IPS-NIHi7 (cell line): Measurements from ENCODE around the gene TTC7B.

ENCODE experiments used
- DNase-seq: peaks from one replicate; pipeline ENCODE4 v3.0.0; 2012; ENCODE audit warnings: mixed read lengths; ENCODE audit errors: extremely low spot score

The TTC7B gene

DNA sequence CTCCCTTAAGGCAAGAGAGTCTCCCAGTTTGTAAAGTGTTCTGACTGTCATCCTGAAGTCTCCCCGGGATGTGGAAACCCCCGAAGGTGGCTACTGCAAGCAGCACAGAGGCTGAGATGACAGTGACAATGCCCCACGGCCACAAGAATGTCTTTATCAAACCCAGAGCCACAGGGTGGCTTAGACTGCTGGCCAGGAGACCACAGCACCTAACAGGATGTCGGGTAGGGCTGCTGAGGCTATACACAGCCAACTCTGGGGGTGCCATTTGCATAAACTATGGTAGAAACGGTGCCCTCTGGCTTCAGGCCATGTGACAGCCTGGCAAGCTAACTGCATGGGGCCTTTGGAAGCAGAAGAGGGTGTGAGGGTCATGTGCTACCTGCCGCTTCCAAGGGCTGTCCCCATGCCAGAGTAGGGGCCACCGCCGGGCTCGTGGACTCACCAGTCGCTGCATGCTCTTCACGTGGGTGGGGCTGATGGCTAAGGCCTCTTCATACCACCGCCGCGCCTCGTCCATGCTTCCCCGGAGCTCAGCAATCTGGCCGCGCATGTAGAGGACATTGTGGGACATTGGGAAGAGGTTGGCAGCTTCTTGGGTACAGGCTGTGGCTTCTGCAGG, 238.5 kb downstream of the TTC7B start:
- DNase-seq, result no peak

DNA sequence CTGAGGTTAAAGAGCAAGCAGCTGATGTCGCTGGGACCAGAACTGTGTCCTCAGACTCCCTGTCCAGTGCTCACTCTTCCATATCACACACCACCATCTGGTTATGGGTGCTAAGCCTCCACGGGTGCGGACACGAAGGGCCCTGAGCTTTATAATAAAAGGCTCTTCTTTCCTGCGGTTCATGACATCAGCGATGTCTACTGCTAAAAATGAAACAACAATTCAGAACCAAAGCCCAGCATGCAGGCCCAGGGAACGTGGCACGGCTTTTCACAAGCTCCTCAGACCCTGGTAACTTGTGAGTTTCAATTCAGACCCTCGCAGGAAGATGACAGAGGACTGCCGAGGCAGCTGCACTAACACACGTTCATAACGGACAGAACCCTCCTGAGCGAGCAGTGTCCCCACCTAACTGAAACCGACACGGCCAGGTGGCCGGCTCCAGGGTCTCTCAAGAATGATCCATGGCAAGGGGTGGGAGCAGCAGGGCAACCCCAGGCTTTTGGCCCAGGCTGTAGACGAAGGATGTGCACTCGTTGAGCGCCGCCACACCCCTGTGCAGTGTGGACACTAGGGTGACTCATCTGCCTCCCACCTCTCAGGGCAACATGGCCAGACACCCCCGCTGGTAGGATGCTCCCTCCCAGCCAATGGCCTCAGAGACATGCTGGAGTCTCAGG, 239.1 kb downstream of the TTC7B start:
- DNase-seq, result no peak

DNA sequence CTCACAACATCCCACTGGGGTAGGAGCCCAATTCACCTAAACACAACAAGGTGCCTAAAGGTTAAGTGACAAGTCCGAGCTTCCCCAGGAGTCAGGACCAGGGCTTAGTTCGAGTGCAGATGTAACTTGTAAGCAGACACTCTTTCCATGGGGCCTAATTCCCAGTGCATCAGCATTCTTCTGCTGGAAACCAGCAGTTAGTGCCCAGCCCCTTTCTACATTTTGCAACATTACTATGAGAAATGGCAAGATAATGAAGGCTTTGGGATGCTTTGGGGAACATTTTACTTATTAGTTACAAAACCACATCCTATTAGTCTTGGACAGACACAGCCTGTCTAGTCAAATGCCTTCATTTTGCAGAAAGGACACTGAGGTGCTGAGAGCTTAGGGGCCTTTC, 239.6 kb downstream of the TTC7B start:
- no peak for DNase-seq

DNA sequence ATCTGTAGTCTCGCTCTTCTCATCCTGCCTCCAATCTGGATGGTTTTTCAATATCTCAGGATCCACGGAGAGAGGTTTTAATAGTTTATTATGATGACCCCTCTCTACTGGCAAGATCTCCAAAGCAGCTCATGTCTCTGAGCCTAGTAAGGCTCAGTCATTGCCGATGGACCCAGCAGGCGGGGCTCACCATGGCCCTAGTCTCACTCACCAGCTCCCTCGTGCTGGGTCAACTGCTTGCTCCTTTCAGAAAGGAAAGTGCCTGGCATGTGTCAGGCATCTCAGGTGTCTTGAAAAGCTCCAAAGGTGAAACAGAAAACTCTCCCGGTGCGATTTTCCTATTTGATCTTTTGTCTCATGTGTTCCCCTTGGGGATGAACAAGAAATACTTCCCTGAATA, 240.4 kb downstream of the TTC7B start:
- no peak for DNase-seq

DNA sequence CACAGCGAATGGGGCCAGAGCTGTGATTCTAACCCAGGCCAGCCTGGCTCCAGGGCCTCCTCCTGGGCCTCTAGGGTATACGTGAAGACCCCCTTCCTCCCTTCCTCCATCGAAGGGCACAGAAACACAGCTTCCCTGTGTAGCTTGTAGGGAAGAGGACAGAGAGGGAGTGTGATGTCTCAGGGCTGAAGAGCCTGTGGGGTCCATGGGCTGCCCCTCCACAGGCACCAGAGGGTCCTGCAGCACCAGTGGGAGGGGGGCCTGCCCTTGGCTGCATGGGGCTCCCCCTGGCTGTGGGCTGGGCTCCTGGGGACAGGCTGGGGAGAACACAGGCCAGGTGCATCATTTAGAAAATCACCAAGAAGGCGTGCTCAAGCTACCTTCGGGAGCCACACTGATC, 240.9 kb downstream of the TTC7B start:
- no peak for DNase-seq

DNA sequence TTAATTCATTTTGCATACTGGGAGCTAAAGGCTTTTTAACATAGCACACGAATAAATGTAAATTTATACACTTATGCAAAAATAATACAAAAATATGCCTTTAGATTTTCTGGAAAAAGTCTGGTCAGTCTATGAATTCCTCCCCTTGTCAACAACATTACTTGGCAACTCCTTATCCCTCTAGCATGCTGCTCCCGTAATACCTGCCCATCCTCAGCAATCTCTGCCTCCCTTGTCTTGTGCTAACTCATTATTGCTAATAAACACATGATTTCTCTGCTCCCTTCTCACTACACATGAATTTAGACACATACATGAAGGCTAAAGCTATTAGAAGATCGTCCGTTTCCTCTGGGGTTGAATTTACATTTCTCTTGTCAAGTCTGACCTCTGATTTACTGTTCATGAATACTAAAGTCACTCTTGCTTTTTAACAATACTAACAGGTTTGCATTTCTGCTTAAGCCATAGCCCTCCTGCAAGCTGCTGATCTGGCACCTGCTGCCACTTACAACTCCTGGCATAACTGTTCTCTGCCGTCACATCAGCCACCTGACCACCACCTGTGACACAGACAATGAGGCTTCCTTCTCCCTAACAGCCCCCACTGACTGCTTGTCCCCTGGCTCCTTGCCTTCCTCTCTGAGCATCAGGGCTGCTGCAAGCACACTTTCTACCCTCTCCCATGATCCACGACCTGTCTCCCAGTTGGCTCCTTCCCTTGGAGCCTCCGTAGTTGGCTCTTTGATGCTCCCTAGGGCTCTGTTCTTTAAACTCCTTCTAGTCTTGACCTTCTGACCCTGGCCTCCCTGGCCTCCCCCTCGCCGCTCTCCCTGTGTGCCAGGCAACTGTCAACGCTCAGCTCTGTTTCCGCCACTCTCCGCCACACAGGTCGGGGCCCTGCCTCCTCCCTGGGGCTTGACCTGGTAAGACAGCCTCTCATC, 241.8 kb downstream of the TTC7B start:
- no peak for DNase-seq

DNA sequence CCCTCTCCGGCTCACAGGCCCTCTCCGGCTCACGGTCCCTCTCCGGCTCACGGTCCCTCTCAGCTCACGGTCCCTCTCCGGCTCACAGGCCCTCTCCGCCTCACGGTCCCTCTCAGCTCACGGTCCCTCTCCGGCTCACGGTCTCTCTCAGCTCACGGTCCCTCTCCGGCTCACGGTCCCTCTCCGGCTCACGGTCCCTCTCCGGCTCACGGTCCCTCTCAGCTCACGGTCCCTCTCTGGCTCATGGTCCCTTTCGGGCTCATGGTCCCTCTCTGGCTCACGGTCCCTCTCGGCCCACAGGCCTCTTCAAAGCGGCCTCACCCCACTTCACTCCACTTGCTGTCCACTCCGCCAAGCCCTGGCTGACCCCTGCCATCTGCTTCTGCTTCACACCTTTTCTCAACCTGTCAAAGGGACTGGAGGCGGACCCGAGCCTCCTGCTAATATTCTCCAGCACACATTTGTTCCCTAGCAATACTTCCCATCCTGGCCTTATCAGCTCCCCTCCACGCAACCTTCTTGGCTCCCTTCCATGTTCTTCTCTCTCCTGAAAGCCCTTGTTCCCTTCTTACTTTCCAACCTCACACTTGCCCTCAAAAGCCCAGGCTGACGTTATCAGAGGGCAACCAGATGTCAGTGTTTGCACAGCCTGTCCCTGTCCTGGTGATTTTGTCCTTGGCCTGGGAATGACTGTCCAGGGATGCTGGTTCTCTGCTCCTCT, 242.7 kb downstream of the TTC7B start:
- DNase-seq, result no peak

DNA sequence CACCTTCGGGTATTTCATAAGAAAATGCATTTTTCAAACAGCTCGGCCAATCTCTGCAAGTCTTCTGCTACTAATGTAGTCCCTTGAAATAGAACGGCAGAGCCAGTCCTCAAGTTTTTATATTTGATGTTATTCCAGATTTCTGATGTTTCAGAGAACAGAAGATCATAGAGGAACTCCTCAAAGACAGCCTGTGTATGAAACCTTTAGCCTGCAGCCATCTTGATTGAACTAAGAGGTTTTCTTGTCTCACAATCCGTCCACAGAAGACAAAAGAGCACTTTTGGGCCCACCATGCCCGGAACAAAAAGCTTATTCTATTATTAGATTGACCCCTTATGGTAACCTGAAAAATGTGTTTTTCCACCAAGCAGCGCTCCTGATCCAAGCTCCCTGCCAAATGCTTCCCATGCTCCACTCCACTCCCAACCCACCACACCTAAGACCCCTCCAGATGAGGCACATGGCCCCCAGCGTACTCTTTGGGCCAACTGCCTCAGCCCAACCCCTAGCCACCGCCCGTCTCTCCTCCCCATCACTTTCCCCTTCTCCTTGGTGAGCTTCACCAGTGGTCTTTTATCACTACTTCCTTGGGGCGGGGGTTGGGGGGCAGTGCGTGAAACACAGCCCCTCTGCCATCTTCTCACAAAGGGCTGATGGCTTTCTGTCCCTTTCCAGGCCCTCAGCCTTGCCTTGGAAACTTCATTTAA, 243.6 kb downstream of the TTC7B start:
- DNase-seq, result no peak

DNA sequence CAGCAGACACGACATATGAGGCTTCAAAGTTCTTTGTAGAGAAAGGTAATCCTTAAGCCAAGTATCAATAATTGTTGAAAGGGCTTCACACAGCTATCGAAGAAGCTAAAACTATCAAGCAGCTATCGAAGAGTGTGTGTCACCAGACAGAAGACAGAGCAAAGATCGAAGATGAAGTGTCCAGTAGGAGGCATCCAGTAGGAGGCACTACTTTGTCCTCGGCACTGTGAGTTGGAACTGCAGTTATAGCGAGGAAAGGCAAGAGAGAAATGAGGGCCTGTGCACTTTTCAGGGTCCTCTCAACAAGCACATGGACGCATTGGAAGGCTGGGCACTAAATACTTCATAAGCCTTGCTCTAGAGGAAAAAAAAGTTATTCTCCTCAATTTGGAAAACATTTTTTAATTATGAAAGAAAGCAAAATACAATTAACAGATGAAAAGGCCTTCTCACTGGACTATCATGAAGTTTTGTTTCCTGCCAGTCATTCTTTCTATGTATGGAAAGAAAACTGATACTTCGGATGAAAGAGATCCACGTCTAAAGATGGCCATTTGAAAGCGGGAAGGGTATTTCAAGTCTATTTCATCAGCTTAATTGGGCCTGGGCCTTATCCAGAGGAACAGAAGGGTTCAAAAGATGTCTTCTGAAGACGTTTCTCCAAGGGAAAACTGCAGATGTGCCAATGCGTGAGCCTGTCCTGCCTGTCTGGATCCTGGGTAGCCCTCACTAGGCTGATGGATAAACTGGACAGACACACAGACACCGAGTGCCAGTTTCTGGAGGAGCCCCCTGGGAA, 244.9 kb downstream of the TTC7B start:
- DNase-seq, result no peak

DNA sequence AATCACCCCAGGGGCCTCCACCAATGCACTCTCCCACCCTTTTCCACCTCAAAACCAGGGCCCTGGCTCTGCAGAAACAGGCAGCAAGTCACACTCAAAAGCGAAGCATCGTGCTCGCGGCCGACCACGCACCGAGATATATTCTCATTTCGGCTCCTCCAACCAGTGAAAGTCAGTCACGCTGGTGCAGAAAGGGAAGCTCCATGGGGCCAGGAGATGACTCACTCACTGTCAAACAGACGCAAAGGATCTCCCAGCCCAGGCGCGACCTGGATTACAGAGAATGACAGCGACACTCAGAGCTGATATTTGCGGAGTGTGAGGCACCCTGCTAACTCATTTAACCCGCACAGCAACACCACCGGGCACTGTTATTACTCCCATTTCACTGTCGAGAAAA, 245.8 kb downstream of the TTC7B start:
- no peak for DNase-seq

DNA sequence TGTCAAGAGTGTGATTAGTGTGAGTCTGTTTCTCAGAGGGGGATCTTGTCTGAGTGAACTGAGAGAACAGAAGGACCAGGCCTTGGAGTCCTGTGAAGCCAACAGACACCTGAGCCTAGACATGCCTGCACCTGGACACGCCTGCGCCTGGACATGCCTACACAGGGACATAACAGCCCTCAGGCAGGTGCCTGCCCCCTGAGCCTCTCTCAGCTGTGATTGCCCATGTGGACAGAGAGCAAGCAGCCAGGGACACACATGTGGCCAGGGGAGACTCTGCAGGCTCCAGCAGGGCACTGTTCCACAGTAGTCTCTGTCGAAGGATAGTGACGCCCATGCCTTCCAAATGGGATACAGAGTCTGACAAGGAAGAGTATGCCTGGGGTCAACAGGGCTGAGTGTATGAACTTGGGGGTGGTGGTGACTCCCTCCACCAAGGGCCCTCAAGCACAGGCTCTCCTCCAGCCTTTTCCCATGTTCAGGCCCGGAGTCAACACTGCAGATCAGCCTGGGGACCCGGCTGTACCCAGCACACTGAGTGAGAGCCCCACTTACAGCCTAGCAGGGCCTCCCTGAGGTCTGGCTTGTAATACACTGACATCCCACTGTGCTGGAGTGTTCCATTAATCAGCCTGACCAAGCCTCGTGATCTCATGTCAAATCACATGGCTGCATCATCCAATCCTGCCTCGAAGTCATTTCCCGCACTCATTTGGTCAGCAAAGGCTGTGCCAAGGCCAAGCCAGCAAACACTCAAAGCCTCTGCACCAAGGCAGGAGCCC, 246.4 kb downstream of the TTC7B start:
- no peak for DNase-seq

DNA sequence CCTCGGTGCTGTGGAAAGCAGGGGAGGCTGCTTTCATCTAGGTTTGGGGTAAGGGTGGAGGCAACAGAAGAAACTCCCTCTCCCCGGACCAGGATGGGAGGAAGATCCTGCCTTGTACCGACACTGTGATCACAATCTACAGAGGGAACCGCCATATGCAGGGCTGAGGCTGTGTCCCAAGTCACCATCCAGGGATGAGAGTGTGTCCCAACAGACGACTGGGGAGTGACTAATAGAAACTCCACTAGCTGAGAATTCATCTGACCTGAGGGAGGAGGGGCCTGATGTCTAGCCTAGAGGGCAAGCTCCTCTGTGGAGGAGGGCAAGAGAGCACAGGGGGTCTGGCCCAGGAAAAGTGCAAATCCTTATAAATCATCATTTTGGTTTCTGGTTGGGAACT, 247.0 kb downstream of the TTC7B start:
- DNase-seq, result no peak

DNA sequence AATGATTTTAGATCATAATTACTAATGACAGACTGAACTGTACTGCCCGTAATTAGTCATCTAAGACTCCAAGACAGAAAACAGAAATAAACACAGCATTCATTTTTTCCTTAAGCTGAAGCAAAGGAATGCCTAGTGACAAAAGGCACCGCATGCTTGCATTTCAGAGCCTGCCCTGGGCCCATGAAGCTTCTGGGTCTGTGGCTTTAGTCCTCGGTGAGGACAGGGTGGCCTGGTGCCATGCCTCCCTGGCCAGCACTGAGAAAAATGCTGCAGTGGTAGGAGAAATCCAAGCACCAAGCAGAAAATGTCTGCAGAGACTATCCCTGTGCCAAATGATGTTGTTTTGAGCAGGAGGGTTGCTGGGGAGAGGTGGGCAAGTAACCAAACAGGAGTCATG, 247.8 kb downstream of the TTC7B start:
- DNase-seq, result no peak

DNA sequence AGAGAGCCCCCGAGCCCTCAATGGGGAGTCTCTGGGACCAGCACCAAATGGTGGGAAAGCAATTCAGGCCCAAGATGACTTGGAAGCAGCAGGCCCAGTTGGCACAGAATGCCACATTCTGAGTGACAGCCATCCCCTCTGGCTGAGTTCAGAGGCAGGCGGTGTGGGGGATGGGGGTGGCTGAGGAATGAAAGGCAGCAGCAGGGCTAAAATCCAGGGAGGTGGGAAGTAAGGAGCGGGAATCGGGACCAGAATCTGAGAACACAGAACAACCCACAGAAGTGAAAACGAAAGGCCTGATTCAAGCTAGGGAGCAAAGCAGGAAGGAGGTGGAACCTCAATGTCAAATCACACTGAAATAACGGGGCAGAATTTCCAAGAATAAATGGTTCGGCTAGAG, 248.2 kb downstream of the TTC7B start:
- DNase-seq, result no peak

DNA sequence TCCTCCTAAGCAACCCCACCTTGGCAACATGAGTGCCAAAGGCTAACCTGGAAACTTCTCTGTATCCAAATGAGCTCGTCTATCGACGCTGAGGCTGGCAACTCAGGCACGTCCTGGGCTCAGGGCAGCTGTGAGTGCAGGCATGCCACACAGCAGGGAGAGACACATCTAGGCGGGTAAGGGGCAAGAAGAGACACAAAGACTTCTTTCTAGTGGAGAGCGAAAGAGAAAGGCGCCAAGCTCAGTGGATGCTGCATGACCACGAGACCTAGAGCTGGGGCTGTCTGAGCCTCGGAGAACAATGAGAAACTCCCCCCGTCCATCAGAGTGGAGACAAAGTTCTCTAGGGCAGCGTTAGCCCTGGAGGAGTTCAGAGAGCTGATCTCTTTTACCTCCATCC, 249.0 kb downstream of the TTC7B start:
- DNase-seq, result no peak

DNA sequence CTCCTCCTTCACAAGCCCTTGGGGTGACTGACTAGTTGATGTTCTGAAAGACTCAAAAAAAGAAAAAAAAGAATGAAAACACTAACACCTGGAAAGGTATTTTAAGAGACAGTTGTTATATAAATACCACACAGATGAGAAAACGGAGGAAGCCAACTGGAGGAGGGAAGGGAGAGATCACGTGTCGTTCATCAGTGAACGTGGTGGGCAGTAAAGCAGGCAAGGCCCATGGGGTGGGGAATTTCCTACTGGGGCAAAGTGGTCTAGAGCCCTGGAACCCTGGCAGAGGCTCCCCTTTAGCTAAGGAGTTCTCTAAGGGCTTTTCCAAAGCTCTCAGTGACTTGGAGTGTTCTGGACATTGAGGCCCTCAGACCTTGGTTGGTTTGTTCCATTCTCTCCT, 249.7 kb downstream of the TTC7B start:
- DNase-seq, result no peak

DNA sequence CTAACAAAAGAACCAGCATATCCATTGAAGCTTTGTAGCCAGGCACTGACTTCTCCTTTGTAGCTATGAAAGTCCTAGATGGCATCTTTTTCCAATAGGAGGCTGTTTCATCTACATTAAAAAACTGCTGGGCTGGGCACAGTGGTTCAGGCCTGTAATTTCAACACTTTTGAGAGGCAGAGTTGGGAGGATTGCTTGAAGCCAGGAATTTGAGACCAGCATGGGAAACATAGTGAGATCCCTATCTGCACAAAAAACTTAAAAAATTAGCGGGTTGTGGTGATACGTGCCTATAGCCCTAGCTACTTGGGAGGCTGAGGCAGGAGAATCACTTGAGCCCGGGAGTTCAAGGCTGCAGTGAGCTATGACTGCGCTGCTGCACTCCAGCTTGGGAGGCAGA, 251.7 kb downstream of the TTC7B start:
- no peak for DNase-seq

DNA sequence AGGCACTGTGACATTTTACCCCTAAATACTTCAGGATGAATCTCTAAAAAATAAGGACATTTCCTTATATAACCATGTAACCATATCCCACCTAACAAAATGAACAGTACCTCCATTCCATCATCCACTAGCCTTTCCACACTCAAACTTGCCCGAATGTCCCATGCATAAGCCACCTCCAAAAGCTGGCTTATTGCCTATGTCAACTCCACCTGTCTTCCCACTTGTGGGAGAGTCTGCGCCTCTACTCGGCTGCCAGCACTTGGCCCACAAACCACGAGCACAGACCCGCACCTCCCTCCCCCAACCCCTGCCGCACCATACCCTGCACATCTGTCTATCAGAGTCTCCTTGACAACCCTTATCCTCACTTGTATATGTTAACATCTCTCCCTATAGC, 253.6 kb downstream of the TTC7B start:
- DNase-seq, result no peak

DNA sequence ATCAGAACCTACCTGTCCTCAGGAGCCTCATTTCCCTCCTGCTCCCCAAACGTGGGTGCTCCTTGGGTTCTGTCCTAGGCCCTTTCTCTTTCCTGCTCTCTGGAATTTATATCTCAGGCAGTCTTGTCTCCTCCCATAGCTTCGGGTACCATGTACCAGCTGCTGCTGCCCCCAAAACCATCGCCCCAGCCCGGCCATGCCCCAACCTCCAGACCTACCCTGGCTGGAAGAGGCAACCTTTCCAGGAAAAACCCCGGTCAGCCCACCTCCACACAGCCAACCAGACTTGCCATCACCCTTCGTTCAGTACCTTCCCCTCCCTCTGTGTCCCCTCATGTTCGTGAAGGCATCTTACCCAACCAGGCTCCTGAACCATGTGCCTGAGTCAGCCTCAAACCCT, 254.3 kb downstream of the TTC7B start:
- no peak for DNase-seq

DNA sequence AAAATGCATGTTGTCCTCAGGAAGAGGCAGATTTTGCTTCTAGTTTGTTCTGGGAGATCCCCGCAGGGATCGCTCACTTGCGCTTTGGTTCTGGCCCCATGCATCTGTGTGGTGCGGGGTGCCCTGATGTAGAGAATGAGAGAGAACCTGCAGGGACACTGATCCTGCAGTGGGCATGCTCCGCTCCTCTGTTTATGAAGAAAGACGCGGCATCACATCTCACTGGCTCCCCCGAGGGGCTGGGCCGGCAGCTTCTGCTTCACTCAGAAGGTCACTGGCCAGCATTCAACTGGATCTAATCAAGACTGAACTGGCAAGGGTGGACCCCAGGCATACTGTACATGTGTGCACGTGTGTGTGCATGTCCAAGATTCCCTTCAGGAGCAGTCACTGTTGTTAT, 255.2 kb downstream of the TTC7B start:
- no peak for DNase-seq
